ENCODE data around the gene ADGRB2. TPM values are rescaled to one million over a fixed set of nuclear protein-coding genes. Genes with fewer than 3 reads are reported as not detected.

ADGRB2 gene
- total RNA-seq, 4 donors from 2014 or later: 1.1 to 2.2 (median 1.7) TPM; not detected in 1

- intact Hi-C loops (cut with DNase I; ENCODE audit: low total_unique reads) (no loop called here), in situ Hi-C loops (cut with MboI; ENCODE audit: low sequenced_read_pairs in 4 of 4) (loop anchor here in 3 of 4 donors (10.0 to 25.0 kb wide), 3 partner anchors 162 to 238 kb away; no protein-coding TSS in a partner anchor)
- H3K4me1 ChIP-seq: no peaks in the 10 kb centered on the region
- H3K9me3 ChIP-seq: no peaks in the 10 kb centered on the region
- no peak overlapping the region for H3K27ac ChIP-seq
- ATAC-seq: no peak
- TF ChIP-seq POLR2A (IDR thresholded peaks at IDR 0.05): no peak
- no peak for TF ChIP-seq CTCF (IDR thresholded peaks at IDR 0.05 in 4 of 5, conservative IDR thresholded peaks at IDR 0.05 in 1 of 5)
- DNase-seq: no peak
- peaks cover 6 to 20% (median 8%) of the 10 kb centered on the region in 3 donors for H3K27me3 ChIP-seq
- no peak overlapping the region for H3K4me3 ChIP-seq
- H3K36me3 ChIP-seq: no peaks in the 10 kb centered on the region
These were observed 35.9 kb upstream of the ADGRB2 start for GRCh38 chr1:31799895-31800673.

- H3K4me3 ChIP-seq: no peak overlapping the region
- TF ChIP-seq POLR2A (IDR thresholded peaks at IDR 0.05): no peak
- TF ChIP-seq CTCF (IDR thresholded peaks at IDR 0.05 in 4 of 5, conservative IDR thresholded peaks at IDR 0.05 in 1 of 5): no peak
- H3K27ac ChIP-seq: no peak overlapping the region
- DNase-seq (no peak), ATAC-seq (no peak)
- H3K36me3 ChIP-seq: no peaks in the 10 kb centered on the region
- H3K27me3 ChIP-seq: peaks cover 6 to 20% (median 8%) of the 10 kb centered on the region in 3 donors
- no peaks in the 10 kb centered on the region for H3K9me3 ChIP-seq
- intact Hi-C loops (cut with DNase I; ENCODE audit: low total_unique reads) (no loop called here), in situ Hi-C loops (cut with MboI; ENCODE audit: low sequenced_read_pairs in 4 of 4) (loop anchor here in 2 of 4 donors (25.0 kb wide), 1 partner anchor 237 kb away; no protein-coding TSS in a partner anchor)
- no peaks in the 10 kb centered on the region for H3K4me1 ChIP-seq
These were observed 35.2 kb upstream of the ADGRB2 start for GRCh38 chr1:31799196-31799894.

- no peaks in the 10 kb centered on the region for H3K4me1 ChIP-seq
- DNase-seq (no peak), ATAC-seq (no peak)
- in situ Hi-C loops (cut with MboI; ENCODE audit: low sequenced_read_pairs in 4 of 4): loop anchor here in 2 of 4 donors (25.0 kb wide), 1 partner anchor 236 kb away; no protein-coding TSS in a partner anchor
- no peak for TF ChIP-seq POLR2A (IDR thresholded peaks at IDR 0.05)
- TF ChIP-seq CTCF (IDR thresholded peaks at IDR 0.05 in 4 of 5, conservative IDR thresholded peaks at IDR 0.05 in 1 of 5): no peak
- peaks cover 6 to 20% (median 8%) of the 10 kb centered on the region in 3 donors for H3K27me3 ChIP-seq
- H3K36me3 ChIP-seq: no peaks in the 10 kb centered on the region
- H3K4me3 ChIP-seq: no peak overlapping the region
- intact Hi-C loops (cut with DNase I; ENCODE audit: low total_unique reads): no loop called here
- no peaks in the 10 kb centered on the region for H3K9me3 ChIP-seq
- H3K27ac ChIP-seq: no peak overlapping the region
These were observed 34.5 kb upstream of the ADGRB2 start for GRCh38 chr1:31798433-31799195.

- in situ Hi-C loops (cut with MboI; ENCODE audit: low sequenced_read_pairs in 4 of 4): loop anchor here in 2 of 4 donors (25.0 kb wide), 1 partner anchor 236 kb away; no protein-coding TSS in a partner anchor
- Histone ChIP-seq H3K4me1 (no peaks in the 10 kb centered on the region), H3K27me3 (peaks cover 6 to 20% (median 8%) of the 10 kb centered on the region in 3 donors), H3K9me3 (no peaks in the 10 kb centered on the region), H3K4me3 (no peak overlapping the region), H3K27ac (no peak overlapping the region), H3K36me3 (no peaks in the 10 kb centered on the region)
- ATAC-seq: no peak
- DNase-seq: no peak
- intact Hi-C loops (cut with DNase I; ENCODE audit: low total_unique reads): no loop called here
- no peak for TF ChIP-seq CTCF (IDR thresholded peaks at IDR 0.05 in 4 of 5, conservative IDR thresholded peaks at IDR 0.05 in 1 of 5)
- no peak for TF ChIP-seq POLR2A (IDR thresholded peaks at IDR 0.05)
These were observed 33.9 kb upstream of the ADGRB2 start for GRCh38 chr1:31798086-31798432.

Data from gastrocnemius medialis (tissue), 4 donors.